HG02870 (cell line): ENCODE data around the gene OR52L1.

Experiments used
- ATAC-seq: cut with Tn5 transposase; IDR thresholded peaks from one replicate; pipeline ENCODE4 v1.9.1; 2021; ENCODE audit warnings: mild to moderate bottlenecking, moderate library complexity; ENCODE audit not compliant: unreplicated experiment

Gene OR52L1

GRCh38 chr11:5941951-5942350 is 44.8 kb downstream of the OR52L1 start, which contains the start of gene OR56A3:
TSS of gene OR56A3 (plus strand) at chr11:5942251. CDS start at chr11:5947347, 5,096 bp downstream.
- no peak for ATAC-seq

- no peak for ATAC-seq
Observed at GRCh38 chr11:5940748-5941147, 46.0 kb downstream of the OR52L1 start.

- no peak for ATAC-seq
Observed at GRCh38 chr11:5938603-5938965, 48.2 kb downstream of the OR52L1 start.

DNA sequence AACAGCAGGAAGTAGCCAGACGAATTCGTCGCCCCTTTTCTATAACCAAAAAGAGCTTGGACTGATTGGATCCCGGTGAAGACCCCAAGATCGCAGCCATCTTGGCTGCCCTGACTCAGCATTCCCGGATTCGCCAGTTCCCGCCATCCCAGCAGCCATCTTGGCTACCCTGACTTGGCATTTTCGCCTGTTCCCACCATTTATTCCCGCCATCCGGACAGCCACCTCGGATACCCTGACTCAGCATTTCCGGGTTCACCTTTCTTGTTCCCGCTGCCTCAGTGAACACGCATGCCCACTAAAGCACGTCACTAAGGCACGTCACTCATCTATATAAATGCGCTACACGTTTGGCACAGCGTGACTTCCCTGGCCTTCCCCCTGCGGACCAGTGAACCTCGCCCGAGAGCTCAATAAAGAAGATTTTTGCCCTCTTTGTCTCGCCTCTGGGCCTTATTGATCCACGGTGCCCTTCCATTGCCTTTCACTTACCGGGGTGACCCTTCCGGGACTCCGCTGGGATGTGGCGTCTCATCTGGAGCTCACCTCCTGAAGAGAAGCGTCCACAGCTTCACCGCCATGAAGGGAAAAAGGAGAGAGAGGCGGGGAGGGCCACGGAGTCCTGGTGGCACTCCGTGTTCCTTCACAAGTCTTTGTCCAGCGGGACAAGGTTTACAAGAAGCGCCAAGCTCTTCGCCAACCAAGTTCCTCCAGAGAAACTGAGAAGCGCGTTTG is 48.8 kb downstream of the OR52L1 start:
- ATAC-seq = no peak
